SKM-1 (cell line): Measurements from ENCODE around the gene NRXN3.
"Not testable (repeated sequence)": the region's sequence is repeated elsewhere in the genome, so short reads cannot be mapped to it uniquely, and the experiment has no call there.

Source experiments
- DNase-seq: peaks from one replicate; lab custom pipeline; 2025; ENCODE audit not compliant: unreplicated experiment; lab: John Stamatoyannopoulos, UW

The NRXN3 gene

GRCh38 chr14:79740066-79740601 is 1570.0 kb downstream of the NRXN3 start:
- DNase-seq, result no peak

GRCh38 chr14:79742142-79742541 is 1572.0 kb downstream of the NRXN3 start:
- no peak for DNase-seq

GRCh38 chr14:79745046-79745445 is 1574.9 kb downstream of the NRXN3 start:
- DNase-seq, result no peak

- DNase-seq, result no peak
These were observed 1578.9 kb downstream of the NRXN3 start for GRCh38 chr14:79749065-79749464.

- no peak for DNase-seq
These were observed 1588.8 kb downstream of the NRXN3 start for GRCh38 chr14:79758985-79759384.

GRCh38 chr14:79764323-79764722 is 1594.2 kb downstream of the NRXN3 start:
- DNase-seq, result no peak

- no peak for DNase-seq
These were observed 1596.3 kb downstream of the NRXN3 start for GRCh38 chr14:79766511-79766910.

GRCh38 chr14:79767251-79767650 is 1597.1 kb downstream of the NRXN3 start:
- no peak for DNase-seq

- DNase-seq, result not testable (repeated sequence)
These were observed 1597.5 kb downstream of the NRXN3 start for GRCh38 chr14:79767721-79768120.

GRCh38 chr14:79781882-79782281 is 1611.7 kb downstream of the NRXN3 start:
- DNase-seq, result no peak

GRCh38 chr14:79783041-79783440 is 1612.9 kb downstream of the NRXN3 start:
- DNase-seq, result no peak

GRCh38 chr14:79786522-79786921 is 1616.3 kb downstream of the NRXN3 start:
- DNase-seq, result no peak

GRCh38 chr14:79788346-79788745 is 1618.2 kb downstream of the NRXN3 start:
- DNase-seq, result no peak

- DNase-seq, result no peak
These were observed 1621.0 kb downstream of the NRXN3 start for GRCh38 chr14:79791055-79791732.

- DNase-seq, result no peak
These were observed 1631.9 kb downstream of the NRXN3 start for GRCh38 chr14:79802093-79802492.

- no peak for DNase-seq
These were observed 1635.5 kb downstream of the NRXN3 start for GRCh38 chr14:79805636-79806035.

- no peak for DNase-seq
These were observed 1639.9 kb downstream of the NRXN3 start for GRCh38 chr14:79809849-79810612.

- DNase-seq, result no peak
These were observed 1650.8 kb downstream of the NRXN3 start for GRCh38 chr14:79820866-79821535.

- DNase-seq, result no peak
These were observed 1651.9 kb downstream of the NRXN3 start for GRCh38 chr14:79822034-79822433.

- no peak for DNase-seq
These were observed 1654.9 kb downstream of the NRXN3 start for GRCh38 chr14:79825046-79825521.

GRCh38 chr14:79826362-79826761 is 1656.2 kb downstream of the NRXN3 start:
- no peak for DNase-seq
